ENCODE measurements around the gene PTGS1.
"Not testable (repeated sequence)": the region's sequence is repeated elsewhere in the genome, so short reads cannot be mapped to it uniquely, and the experiment has no call there.

Gene PTGS1

GRCh38 chr9:122370869-122371755 is at the start of gene PTGS1:
TSS of gene PTGS1 (plus strand) at chr9:122371024. CDS start at chr9:122371085, 61 bp downstream.
- DNase-seq (ENCODE audit: low read depth in 3 of 3), result no peak

GRCh38 chr9:122322553-122322952 is 48.3 kb upstream of the PTGS1 start:
- DNase-seq (ENCODE audit: low read depth in 3 of 3), result no peak

GRCh38 chr9:122324665-122325064 is 46.2 kb upstream of the PTGS1 start:
- DNase-seq (ENCODE audit: low read depth in 3 of 3), result not testable (repeated sequence)

GRCh38 chr9:122325124-122325523 is 45.7 kb upstream of the PTGS1 start:
- no peak for DNase-seq (ENCODE audit: low read depth in 3 of 3)

- DNase-seq (ENCODE audit: low read depth in 3 of 3), result no peak
Observed at GRCh38 chr9:122327175-122327574, 43.6 kb upstream of the PTGS1 start.

GRCh38 chr9:122329597-122329996 is 41.2 kb upstream of the PTGS1 start:
- no peak for DNase-seq (ENCODE audit: low read depth in 3 of 3)

GRCh38 chr9:122330466-122330865 is 40.4 kb upstream of the PTGS1 start:
- DNase-seq (ENCODE audit: low read depth in 3 of 3), result not testable (repeated sequence)

GRCh38 chr9:122331523-122331927 is 39.3 kb upstream of the PTGS1 start:
- DNase-seq (ENCODE audit: low read depth in 3 of 3), result no peak

GRCh38 chr9:122332083-122332482 is 38.7 kb upstream of the PTGS1 start:
- DNase-seq (ENCODE audit: low read depth in 3 of 3), result no peak

GRCh38 chr9:122332644-122333043 is 38.2 kb upstream of the PTGS1 start:
- no peak for DNase-seq (ENCODE audit: low read depth in 3 of 3)

- DNase-seq (ENCODE audit: low read depth in 3 of 3), result no peak
Observed at GRCh38 chr9:122333169-122333808, 37.5 kb upstream of the PTGS1 start.

- no peak for DNase-seq (ENCODE audit: low read depth in 3 of 3)
Observed at GRCh38 chr9:122334916-122335315, 35.9 kb upstream of the PTGS1 start.

- no peak for DNase-seq (ENCODE audit: low read depth in 3 of 3)
Observed at GRCh38 chr9:122336189-122336588, 34.6 kb upstream of the PTGS1 start.

GRCh38 chr9:122336866-122337555 is 33.8 kb upstream of the PTGS1 start:
- no peak for DNase-seq (ENCODE audit: low read depth in 3 of 3)

GRCh38 chr9:122337556-122337929 is 33.3 kb upstream of the PTGS1 start:
- no peak for DNase-seq (ENCODE audit: low read depth in 3 of 3)

- no peak for DNase-seq (ENCODE audit: low read depth in 3 of 3)
Observed at GRCh38 chr9:122338536-122338935, 32.3 kb upstream of the PTGS1 start.

GRCh38 chr9:122338994-122339393 is 31.8 kb upstream of the PTGS1 start:
- DNase-seq (ENCODE audit: low read depth in 3 of 3), result no peak

GRCh38 chr9:122339579-122339978 is 31.2 kb upstream of the PTGS1 start:
- no peak for DNase-seq (ENCODE audit: low read depth in 3 of 3)

GRCh38 chr9:122340161-122340560 is 30.7 kb upstream of the PTGS1 start:
- DNase-seq (ENCODE audit: low read depth in 3 of 3), result no peak

- no peak for DNase-seq (ENCODE audit: low read depth in 3 of 3)
Observed at GRCh38 chr9:122342323-122343050, 28.3 kb upstream of the PTGS1 start.

GRCh38 chr9:122346478-122347347 is 24.1 kb upstream of the PTGS1 start:
- DNase-seq (ENCODE audit: low read depth in 3 of 3), result no peak

Measured in stimulated activated CD4-positive, alpha-beta T cell treated with anti-CD3 and anti-CD28 coated beads, TNF-alpha, amount 100 ng/mL, for 48 hours (primary cell).